Measurements from ENCODE around the gene TMEM115.

DNA sequence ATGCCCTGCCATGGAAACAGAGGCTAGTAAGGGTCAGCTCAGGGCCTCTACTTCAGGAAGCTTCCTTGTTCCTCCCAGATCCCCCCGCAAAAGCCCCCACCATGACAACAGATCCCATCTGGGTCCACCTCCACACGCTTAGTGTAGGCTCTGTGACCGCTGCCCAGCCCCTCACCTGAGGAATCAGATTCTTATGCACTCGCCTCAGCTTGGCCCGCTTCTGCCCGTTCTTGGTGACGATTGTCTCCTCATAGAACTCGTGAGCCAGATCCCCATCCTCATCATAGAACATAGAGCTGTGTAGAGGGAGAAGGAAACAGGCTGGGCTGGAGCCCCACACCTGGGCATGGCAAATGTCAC, 33.2 kb downstream of the TMEM115 start:
- TF ChIP-seq CTCF (IDR thresholded peaks at IDR 0.05; ENCODE audit: low read depth, low read length): no peak
- TF ChIP-seq EZH2phosphoT487 (IDR thresholded peaks at IDR 0.05; ENCODE audit: low read depth): no peak
